GM21786 (cell line): Measurements from ENCODE around the gene ARHGAP31.
"Not testable (repeated sequence)": the region's sequence is repeated elsewhere in the genome, so short reads cannot be mapped to it uniquely, and the experiment has no call there.

Experiments used
- ATAC-seq: cut with Tn5 transposase; IDR thresholded peaks from one replicate; pipeline ENCODE4 v1.9.1; 2021; ENCODE audit not compliant: unreplicated experiment

Gene ARHGAP31

DNA sequence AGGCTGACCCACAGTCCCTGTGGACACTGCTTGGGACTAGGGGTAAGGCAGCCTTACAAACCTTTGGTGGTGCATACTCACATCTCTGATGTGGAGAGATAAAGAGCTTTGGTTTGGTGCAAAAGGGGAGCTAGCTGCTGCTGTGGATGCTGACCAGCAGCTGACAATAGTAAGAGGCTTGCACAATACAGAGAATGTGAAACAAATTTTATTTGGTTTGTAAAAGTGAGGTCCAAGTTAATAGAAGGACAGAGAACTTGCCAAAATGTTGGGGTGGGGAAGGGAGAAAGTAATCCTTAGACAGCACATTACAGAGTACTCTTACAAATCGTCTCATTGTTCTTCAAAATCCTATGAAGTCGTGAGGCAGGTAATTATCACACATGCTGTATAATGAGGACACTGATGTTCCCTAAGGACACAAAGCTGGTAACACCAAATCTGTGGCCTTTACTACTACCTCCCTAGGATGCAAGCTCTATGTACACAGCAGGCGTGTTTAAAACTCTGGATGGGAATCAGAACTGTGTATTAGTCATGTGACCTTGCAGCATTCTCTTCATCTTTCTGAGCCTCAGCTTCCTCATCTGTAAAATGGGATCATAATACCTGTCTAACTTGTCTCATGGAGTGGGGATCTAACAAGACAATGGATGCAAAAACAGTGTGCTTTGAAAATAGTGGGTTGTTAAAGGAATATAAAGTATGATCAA, 21.6 kb downstream of the ARHGAP31 start:
- no peak for ATAC-seq

DNA sequence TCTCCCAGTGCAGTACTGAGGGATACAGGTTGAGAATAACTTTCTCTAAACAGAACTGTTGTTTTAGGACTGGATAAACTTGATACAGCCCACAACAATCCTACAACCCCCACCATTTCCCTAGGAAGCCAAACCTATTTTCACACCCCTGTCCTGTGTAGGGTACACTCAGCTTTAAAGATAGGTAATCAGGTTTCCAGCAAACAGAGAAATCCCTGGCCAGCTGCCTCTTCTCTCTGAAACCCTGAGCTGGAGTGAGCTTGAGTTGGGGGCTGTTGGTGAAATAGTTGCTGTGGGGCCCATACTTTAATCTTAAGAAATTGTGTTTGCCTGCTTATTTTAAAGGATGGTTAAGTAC, 22.1 kb downstream of the ARHGAP31 start:
- no peak for ATAC-seq

DNA sequence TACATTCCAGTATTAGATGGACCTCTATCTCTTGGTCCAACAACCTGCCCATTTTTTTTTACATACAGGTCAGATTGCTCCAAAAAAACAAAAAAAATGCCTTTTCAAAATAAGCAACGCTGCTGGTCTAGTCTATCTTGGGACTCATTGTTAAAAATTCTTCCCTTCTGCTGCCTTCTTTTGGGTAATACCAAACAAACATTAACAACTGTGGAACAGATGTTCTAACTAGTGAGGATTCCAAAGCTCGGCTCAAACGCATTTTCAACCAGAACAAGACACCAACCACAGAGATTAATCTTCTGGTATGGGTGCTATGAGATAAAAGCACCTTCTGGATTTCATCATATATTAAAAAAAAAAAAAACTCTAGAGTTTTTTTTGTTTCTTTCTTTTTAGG, 24.7 kb downstream of the ARHGAP31 start:
- no peak for ATAC-seq

DNA sequence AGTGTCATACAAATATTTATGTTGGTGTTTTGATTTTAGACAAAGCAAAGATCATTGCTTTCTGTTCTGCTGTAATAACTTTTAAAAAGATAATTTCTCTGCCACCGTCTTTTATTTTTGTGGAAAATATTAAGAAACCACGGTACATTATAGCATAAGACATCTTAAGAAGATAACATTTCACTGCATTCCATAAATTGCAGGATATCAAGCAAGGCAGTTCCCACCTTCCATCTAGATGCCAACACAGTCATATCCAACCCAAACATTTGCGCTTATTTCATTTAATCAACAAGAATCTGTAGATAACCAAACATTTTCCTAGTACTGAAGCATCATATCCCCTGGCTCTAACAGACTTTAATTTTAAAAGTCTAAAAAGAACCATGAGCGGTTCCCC, 25.1 kb downstream of the ARHGAP31 start:
- no peak for ATAC-seq

DNA sequence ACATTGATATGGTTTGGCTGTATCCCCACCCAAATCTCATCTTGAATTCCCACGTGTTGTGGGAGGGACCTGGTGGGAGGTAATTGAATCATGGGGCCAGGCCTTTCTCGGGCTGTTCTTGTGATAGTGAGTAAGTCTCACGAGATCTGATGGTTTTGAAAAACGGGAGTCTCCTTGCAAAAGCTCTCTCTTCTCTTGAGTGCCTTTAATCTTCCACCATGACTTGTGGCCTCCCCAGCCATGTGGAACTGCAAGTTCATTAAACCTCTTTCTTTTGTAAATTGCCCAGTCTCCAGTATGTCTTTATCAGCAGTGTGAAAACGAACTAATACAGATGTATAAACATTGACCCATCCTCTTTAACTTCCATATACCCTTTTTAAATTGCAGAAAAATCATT, 26.6 kb downstream of the ARHGAP31 start:
- not testable (repeated sequence) for ATAC-seq

DNA sequence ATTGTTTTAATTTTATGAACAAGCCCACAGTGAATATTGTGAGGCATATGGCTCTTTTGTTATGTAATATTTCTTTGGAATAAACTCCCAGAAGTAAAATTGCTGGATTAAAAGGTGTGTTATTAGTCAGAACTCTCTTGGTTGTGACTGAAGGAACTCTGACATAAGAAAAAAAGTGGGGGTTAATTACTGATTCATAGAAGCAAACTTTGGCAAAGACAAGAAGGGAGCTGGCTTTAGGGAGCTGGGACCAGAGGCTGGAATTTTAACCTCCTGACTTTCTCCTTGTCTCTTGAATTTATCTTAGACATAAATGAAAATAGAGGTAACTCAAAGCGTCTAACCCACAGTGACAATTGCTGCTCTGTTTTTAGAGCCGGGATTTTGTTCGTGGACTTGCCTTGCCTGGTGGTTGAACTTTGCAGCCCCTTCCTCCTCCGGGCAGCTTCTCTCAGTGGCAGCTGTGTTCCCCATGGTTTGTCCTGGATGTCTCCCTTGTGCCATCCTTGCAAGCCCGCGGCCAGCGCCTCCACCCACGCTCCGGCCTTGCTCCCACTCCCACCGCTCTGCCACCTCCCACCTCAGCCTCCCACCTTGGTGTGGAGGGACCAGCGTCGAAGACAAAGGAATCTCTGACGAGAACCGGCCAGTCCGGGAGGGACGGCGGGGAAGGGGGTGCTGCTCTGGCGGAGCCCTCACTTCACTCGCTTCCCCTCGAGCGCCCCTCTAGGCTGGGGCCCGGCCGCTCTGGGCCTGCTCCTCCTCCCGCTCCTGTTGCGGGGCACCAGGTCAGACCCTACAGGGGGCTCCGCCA, 28.0 kb downstream of the ARHGAP31 start:
- peak; percentile 26 for ATAC-seq

DNA sequence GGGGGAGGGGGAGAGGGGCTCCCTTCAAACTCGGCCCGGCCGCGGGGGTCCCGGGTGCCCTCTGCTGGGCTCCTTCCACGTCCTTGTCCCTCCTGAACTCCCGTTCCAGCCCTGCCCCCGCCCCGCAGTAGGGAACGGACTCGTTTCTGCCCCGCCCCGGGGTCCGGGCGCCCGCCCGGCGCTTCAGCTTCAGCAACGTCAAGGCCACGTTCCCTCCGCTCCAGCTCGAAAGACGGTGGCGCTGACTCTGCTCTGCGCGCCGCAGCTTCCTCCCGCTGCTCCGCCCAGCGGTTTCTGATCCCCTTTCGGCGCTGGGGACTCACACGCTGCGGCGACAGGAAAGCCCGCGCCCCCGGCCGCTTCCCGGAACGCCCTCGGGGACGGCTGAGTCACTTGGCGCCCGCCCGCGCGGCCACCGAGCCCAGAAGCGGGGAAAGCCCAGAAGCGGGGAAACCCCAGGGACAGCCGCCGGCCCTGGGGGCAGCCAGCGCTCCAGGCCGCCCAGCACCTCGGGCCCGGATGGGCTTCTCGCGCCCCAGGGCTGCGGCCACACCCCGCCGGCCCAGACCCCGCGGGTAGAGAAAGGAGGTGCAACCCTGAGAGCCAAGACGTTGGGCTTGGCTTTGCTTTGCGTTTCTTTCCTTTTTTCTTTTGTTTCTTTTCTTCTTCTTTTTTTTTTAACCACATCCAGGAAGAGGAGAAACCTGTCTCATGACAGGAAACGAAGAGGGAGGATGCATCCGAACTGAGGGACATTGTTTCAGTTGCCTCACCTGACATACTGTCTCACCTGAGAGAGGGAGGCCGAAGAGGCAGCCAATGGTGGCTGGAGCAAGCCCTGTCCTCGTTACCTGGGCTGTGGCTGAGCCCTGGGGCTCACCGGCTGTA, 28.9 kb downstream of the ARHGAP31 start:
- peak; percentile 78 for ATAC-seq

DNA sequence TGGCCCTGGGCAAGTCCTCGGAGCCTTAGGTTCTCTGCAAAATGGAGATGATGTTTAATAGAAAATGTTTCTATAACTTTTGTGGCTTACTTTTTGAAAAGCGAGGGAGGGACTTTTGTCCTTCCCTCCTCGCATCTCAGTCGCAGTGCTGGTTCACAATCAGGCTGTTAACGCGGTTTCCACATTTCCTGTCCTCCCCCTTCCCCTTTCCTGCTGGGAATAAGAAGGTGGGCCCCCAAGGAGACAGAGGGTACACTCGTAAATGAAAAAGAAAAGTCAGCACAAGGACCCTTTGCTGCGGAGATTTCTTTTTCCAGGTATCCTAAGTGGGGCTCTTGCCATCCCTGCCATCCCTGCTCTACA, 29.5 kb downstream of the ARHGAP31 start:
- ATAC-seq = no peak

DNA sequence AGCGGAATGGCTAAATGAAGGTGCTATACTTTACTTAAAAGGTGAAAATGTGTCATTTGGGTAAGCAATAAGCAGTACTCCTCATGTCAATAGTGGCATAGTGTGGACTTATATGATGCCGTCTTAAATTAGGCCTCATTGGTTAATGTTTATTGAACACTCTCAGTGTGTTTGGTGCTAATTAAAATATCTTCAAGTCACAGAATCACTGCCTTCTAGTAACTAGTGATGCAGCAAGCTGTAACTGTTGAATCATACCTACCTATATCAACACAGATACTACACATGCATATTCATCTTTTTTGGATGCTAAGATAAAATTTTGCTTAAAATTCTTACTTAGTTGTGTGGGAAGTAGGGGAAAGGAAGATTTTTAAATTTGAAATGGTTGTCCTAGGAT, 30.7 kb downstream of the ARHGAP31 start:
- ATAC-seq = no peak

DNA sequence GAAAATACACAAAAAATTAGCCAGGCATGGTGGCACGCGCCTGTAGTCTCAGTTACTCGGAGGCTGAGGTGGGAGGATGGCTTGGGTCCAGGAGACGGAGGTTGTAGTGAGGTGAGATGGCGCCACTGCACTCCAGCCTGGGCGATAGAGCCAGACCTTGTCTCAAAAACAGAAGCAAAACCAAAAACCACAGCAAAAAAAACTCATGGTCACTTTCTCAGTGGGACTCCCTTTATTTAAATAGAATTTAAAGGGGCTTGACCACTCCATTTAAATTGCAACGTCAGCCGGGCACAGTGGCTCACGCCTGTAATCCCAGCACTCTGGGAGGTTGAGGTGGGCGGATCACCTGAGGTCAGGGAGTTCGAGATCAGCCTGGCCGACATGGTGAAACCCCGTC, 32.8 kb downstream of the ARHGAP31 start:
- no peak for ATAC-seq

DNA sequence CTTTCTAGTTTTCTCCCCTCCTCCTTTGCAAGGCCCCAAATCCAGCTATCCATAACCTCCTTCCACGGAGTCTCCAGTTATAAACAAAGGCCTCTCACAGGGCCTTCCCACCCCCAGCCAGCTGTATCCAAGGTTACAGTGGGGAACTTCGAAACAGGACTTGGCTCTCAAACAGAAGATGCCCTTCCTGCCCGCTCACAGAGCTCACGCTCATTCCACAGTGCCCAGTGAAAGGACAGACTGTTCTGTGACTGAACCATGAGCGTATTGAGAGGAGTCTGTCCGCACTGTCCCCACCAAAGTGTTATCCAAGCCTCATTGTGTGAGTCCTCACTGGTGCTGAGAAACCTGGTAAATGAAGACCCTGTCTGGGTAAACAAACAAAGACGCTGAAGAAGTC, 35.4 kb downstream of the ARHGAP31 start:
- ATAC-seq = no peak

DNA sequence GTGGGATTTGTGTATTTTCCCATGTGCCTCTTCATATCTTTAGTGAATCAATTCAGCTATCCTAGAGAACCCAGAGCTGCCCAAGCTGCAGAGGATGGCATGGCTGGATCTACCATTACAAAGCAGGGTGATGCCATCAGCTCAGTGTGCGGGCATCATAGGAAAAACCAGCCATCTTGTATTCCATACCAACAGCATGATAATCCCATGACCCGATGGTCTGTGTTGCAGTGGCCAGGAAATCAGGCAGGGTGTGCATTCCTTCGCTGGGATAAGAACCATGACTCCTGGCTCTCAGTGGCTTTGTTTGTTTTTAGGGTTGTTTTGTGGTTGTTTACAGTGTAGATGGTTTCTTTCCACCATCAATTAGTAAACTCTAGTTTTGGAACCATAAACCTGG, 36.0 kb downstream of the ARHGAP31 start:
- no peak for ATAC-seq

DNA sequence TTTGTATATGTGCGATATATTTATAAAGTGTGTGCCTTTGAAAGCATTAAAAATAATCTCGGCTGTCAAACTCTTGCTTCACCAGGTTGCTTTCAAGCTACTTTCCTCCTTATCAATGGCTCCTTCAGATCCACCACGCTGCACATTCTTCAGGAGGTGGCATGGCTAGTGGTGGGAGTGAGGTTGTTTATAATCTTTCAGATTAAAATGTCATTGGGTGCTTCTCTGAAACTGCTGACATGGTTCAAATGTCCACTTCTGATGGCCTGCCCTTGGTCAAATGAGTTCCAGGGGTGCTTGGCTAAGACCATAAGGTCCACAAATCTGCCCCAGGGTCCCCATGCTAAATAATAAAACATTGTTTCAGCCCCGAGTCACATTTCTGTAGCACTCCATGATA, 36.7 kb downstream of the ARHGAP31 start:
- no peak for ATAC-seq

DNA sequence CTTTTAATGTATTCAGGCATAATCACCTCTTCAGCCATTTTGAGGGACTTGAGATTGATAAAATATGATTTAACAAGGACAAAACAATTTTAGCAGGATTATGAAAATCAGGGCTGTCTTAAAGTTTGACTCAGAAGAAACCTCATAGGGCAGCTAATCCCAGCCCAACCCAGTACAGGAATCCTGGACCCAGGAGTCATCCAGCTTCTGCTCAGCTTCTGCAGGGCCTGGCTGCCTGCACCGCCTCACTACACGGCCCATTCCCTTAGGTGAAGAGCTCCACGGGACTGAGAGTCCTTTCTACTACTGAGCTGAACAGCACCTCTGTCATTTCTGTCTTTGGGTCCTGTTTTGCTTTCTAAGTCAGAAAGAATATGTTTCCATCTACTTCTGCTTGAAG, 37.5 kb downstream of the ARHGAP31 start:
- ATAC-seq = no peak

DNA sequence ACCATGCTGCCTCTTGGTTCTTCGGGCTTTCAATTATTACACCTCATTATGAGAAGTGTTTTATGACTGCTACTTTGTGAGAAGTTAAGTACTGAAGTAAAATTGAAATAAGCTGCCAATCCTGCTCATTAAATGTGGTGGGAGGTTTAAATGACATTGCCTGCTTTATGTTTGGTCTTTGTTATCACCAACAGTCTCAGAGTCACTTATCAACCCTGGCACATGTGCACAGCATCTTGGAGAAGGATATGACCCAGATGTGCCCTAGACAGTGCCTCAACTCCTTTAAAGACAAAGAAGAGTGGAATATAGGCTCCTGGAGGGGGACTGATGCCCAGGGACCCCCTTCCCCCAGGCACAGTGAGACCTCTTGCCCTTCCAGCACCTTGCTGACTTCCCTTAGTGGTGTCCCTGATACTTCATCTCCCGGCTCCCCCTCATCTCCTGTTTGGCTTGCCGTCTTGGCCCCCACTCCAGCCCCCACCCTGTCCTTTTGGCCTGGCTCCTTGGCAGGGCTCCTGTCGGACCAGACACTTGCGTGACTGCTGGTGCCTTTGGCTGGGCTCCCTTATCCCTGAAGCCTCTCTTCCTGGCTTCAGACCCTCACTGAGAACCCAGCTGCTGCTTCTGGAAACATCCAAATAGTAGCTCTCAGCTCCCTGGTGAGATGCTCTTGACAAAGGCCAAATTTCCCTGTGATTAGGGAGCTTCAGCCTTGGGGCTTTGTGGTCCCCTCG, 39.8 kb downstream of the ARHGAP31 start:
- no peak for ATAC-seq

DNA sequence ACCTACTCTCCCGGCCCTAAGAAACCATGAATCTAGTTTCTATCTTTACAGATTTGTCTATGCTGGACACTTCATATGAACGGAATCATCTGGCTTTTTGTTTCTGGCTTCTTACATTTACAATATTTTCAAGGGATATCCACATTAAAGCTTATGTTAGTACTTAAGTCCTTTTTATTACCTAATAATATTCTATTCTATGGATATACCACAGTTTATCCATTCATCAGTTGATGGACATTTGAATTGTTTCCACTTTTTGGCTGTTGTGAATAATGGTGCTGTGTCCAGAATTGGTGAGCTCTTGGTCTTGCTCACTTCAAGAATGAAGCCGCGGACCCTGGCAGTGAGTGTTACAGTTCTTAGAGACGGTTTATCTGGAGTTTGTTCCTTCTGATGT, 42.6 kb downstream of the ARHGAP31 start:
- no peak for ATAC-seq

DNA sequence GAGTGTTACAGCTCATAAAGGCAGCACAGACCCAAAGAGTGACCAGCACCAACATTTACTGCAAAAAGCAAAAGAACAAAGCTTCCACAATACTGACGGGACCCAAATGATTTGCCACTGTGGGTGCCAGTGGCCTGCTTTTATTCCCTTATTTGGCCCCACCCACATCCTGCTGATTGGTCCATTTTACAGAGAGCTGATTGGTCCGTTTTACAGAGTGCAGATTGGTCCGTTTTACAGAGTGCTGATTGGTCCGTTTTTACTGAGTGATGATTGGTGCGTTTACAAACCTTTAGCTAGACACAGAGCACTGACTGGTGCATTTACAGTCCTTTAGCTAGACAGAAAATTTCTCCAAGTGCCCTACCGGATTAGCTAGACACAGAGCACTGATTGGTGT, 43.2 kb downstream of the ARHGAP31 start:
- ATAC-seq = not testable (repeated sequence)

DNA sequence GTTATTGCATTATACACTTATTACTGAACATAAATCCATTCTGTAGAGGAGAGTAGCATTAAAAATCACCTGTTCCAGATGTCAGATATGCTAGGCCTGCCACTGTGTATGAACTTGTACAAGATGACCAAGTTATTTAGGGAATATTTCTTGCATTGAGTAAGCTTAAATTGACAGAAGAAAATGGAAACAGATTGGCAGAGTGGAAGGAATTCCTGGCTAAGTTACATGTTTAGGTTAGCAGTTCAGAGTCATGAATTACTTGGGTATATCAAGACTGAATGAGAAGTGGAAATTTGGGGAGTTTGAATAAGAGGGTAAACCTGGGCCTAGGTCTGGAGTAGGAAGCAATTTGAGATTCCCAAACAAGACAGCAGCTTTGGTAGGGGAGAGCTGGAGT, 44.6 kb downstream of the ARHGAP31 start:
- no peak for ATAC-seq

DNA sequence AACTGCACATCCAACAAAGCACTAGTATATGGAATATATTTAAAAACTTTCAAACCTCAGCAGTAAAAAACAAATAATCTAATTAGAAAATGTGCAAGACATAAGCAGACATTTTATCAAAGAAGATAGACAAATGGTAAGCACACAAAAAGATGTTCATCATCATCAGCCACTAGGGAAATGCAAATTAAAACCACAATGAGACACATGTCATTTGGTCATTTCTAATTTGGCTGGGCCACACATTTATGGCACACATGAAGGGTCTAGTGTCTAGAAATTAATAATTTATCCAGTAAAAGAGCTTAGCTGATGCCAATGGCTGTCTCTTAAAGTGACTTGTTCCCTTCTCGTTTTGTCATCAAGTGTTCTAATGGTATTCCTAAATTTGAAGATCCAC, 45.8 kb downstream of the ARHGAP31 start:
- ATAC-seq = no peak

DNA sequence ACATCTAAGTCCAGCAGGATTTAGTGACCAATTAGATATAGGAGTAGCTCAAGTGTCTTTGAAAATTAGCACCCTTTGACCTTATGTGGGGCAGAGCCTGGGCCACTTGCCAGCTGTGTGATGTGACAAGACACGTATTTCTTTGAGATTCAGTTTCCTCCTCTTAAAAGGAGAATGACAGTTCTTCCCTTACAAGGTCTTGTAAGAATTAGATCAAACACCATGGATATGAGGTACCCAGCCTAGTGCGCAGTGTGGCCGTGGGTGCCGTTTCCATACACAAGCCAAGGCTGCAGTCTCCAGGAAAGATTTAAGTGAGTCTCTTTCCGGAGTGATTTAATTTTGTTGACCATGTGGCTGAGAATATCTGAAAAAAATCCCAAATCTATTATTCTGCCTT, 46.3 kb downstream of the ARHGAP31 start:
- ATAC-seq = no peak

DNA sequence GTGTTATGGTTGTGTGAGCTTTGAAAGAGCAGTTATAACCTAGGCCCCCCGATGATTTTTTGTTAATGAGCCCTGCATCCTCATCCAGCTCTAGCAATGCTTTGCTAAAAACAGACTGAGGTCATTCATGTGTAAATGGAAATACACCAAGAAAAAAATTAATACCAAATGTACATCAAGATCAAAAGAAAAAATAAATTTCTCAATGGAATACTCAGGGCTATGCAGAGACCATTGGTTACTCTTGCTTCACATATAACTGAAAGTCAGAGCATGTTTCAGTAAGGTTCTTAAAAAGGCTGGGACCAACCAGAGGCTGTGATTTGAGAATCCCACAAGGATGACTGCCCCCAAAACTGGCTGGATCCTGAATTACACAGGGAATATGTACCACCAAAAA, 48.0 kb downstream of the ARHGAP31 start:
- ATAC-seq = no peak
